Fibroblast of lung (primary cell): ENCODE data around the gene CHMP4A.

ENCODE experiments used
- EZH2 ChIP-seq: IDR thresholded peaks from 2 replicates; pipeline ENCODE4 v1.5.1; 2012; ENCODE audit warnings: low read length, control low read depth, mild to moderate bottlenecking; ENCODE audit errors: missing control alignments
- TF ChIP-seq, protein P1 (sequence below), 2 donors: IDR thresholded peaks in 1 of 2; conservative IDR thresholded peaks in 1 of 2; 1 replicate in 1 of 2; 2 replicates in 1 of 2; pipeline ENCODE4 v1.5.1; 2011 to 2012; ENCODE audit warnings: low read length in 2 of 2, control low read depth in 1 of 2, inconsistent platforms in 1 of 2, low read depth in 1 of 2, mild to moderate bottlenecking in 1 of 2

DNA sequence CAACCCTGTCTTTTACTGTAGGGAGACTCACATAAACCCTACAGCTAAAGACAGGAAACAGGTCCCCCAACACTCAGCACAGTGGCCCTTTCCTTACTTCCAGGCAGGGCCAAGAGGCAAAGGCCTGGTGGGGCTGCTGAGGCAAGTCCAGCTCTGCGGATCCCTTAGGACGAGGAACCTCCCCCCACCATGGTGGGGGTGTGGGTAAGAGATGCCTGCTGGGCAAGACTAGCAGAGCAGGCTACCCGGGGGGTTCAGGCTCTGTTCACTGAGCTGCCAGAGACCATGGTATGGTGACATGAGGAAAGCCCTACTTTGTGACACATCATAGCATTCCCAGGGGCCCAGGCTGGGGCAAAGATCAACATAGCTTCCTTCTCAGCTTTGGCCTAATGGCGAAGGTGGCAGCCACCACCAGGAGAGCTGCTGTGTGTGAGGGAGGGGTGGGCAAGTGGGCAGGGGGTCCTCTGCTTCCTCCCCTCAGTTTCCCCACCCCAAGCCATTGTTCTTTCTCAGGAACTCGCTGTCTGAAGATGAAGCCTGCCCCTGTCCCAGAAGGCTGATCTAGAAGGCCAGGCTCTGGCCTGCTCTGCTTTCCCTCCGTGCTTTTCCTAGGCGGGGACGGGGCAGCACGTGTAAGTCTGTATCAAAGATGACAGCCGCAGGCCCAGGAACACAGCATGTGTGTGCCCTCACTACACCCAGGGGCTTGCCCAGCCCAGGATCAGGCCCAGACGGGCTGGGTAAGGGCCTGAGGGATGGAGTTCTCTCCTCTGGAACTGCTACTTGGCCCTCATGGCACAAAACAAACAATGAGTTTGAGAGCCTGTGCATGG lies 39.2 kb upstream of the CHMP4A start:
- TF ChIP-seq, protein P1, sequence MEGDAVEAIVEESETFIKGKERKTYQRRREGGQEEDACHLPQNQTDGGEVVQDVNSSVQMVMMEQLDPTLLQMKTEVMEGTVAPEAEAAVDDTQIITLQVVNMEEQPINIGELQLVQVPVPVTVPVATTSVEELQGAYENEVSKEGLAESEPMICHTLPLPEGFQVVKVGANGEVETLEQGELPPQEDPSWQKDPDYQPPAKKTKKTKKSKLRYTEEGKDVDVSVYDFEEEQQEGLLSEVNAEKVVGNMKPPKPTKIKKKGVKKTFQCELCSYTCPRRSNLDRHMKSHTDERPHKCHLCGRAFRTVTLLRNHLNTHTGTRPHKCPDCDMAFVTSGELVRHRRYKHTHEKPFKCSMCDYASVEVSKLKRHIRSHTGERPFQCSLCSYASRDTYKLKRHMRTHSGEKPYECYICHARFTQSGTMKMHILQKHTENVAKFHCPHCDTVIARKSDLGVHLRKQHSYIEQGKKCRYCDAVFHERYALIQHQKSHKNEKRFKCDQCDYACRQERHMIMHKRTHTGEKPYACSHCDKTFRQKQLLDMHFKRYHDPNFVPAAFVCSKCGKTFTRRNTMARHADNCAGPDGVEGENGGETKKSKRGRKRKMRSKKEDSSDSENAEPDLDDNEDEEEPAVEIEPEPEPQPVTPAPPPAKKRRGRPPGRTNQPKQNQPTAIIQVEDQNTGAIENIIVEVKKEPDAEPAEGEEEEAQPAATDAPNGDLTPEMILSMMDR (conservative IDR thresholded peaks at IDR 0.05 in 1 of 2, IDR thresholded peaks at IDR 0.05 in 1 of 2; ENCODE audit: low read depth in 1 of 2, low read length in 2 of 2) = no peak
- no peak for TF ChIP-seq EZH2
